Loucy (cell line): ENCODE results near the gene OSBPL3.

ENCODE experiments used
- EZH2phosphoT487 ChIP-seq: fragments of 200-600 bp; IDR thresholded peaks from 2 replicates; pipeline ENCODE4 v1.6.1; 2018; ENCODE audit warnings: antibody characterized with exemption, mild to moderate bottlenecking, moderate library complexity, borderline replicate concordance
- TF ChIP-seq, protein P1 (sequence below): fragments of 200-600 bp; sonication (generic); conservative IDR thresholded peaks from 2 replicates; pipeline ENCODE4 v1.5.1; 2014; ENCODE audit warnings: mild to moderate bottlenecking, antibody characterized with exemption, low read length

DNA sequence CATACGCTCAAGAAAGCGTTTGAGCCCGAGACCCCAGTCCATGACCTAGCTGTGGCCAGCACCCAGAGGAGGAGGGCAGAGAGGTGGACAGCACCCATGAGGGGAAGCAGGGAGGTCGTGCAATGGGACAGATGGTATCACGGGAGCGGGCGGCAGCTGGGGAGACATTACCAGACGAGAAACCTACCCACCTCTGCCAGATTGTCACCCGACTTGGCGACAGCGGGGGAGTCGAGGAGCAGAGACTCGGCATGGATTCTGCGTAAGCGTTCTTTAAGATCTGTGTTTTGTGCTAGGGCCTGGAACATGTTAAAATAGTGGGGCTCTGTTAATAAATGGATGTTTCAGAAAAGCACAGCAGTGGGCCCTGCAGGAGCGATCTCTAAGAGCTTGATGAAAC is 131.1 kb downstream of the OSBPL3 start:
- TF ChIP-seq, protein P1, sequence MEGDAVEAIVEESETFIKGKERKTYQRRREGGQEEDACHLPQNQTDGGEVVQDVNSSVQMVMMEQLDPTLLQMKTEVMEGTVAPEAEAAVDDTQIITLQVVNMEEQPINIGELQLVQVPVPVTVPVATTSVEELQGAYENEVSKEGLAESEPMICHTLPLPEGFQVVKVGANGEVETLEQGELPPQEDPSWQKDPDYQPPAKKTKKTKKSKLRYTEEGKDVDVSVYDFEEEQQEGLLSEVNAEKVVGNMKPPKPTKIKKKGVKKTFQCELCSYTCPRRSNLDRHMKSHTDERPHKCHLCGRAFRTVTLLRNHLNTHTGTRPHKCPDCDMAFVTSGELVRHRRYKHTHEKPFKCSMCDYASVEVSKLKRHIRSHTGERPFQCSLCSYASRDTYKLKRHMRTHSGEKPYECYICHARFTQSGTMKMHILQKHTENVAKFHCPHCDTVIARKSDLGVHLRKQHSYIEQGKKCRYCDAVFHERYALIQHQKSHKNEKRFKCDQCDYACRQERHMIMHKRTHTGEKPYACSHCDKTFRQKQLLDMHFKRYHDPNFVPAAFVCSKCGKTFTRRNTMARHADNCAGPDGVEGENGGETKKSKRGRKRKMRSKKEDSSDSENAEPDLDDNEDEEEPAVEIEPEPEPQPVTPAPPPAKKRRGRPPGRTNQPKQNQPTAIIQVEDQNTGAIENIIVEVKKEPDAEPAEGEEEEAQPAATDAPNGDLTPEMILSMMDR = no peak
- no peak for TF ChIP-seq EZH2phosphoT487
